Mucosa of descending colon (tissue), 3 donors: ENCODE results near the gene GATC. TPM values are rescaled to one million over a fixed set of nuclear protein-coding genes. Genes with fewer than 3 reads are reported as not detected.

Source experiments
- ATAC-seq: fragments of 200-7000 bp; cut with Tn5 transposase; one replicate; pipeline ENCODE4 v1.9.1; 2020; ENCODE audit warnings: mild to moderate bottlenecking, moderate library complexity
- DNase-seq, 3 donors: peaks; one replicate each; pipeline ENCODE4 v3.0.0-alpha.2; 2020
- H3K36me3 ChIP-seq: fragments of 200-600 bp; one replicate; pipeline ENCODE4 v1.8.0; 2021; ENCODE audit warnings: low read depth, mild to moderate bottlenecking
- H3K4me1 ChIP-seq: fragments of 200-600 bp; one replicate; pipeline ENCODE4 v1.8.0; 2021; ENCODE audit warnings: low read depth, mild to moderate bottlenecking
- H3K4me3 ChIP-seq: fragments of 200-600 bp; one replicate; pipeline ENCODE4 v1.8.0; 2021; ENCODE audit warnings: mild to moderate bottlenecking
- H3K9me3 ChIP-seq: fragments of 200-600 bp; one replicate; pipeline ENCODE4 v1.8.0; 2021; ENCODE audit warnings: mild to moderate bottlenecking
- CTCF ChIP-seq: fragments of 200-600 bp; IDR thresholded peaks from one replicate; pipeline ENCODE4 v1.8.0; 2022; ENCODE audit warnings: antibody characterized with exemption, mild to moderate bottlenecking
- intact Hi-C, 2 donors: fragments of 100-400 bp; cut with DNase I in 1 of 2; cut with micrococcal nuclease in 1 of 2; formaldehyde crosslinking; loops; one replicate each; pipeline versions ENCODE4 v1.11.0 to v1.11.1; 2022; cut with DNase I, micrococcal nuclease
- total RNA-seq, 3 donors: library from RNA; stranded (reverse); fragmentation: NEBNext Ultra II Directional in 2 of 3; extraction: Animal tissue kit (Norgen Biotek cat#: 25700) in 2 of 3; gene quantifications; one replicate each; pipeline versions ENCODE4 v1.2.1 to v1.2.4, GENCODE V29; 2021 to 2023
- donor health status: DM: no; HTN: no; CAD: no; lungs with moderate emphysema.
- donor health status: DM: no; HTN: no; CAD: no.
- donor health status: DM: no; HTN: yes; CAD: no.

GATC gene
- total RNA-seq, 3 donors from 2014 or later = 20.6 to 29.5 (median 26.8) TPM

- ATAC-seq = no peak
- no peak for DNase-seq
- no peaks in the 10 kb centered on the region for H3K36me3 ChIP-seq
- intact Hi-C loops = no loop called here
- no peak overlapping the region for H3K4me3 ChIP-seq
- H3K4me1 ChIP-seq = peaks cover 5% of the 10 kb centered on the region
- H3K9me3 ChIP-seq = no peaks in the 10 kb centered on the region
- no peak for TF ChIP-seq CTCF
Measured at GRCh38 chr12:120404271-120404670, 42.0 kb upstream of the GATC start.

GRCh38 chr12:120406069-120406468 lies 40.2 kb upstream of the GATC start:
- no peak overlapping the region for H3K4me3 ChIP-seq
- no peak for DNase-seq
- TF ChIP-seq CTCF = no peak
- no peaks in the 10 kb centered on the region for H3K9me3 ChIP-seq
- no peaks in the 10 kb centered on the region for H3K36me3 ChIP-seq
- ATAC-seq = peak; percentile 83
- H3K4me1 ChIP-seq = peaks cover 5% of the 10 kb centered on the region
- intact Hi-C loops = no loop called here

GRCh38 chr12:120406553-120406952 lies 39.7 kb upstream of the GATC start:
- intact Hi-C loops = no loop called here
- Histone ChIP-seq H3K4me3 (no peak overlapping the region), H3K36me3 (no peaks in the 10 kb centered on the region), H3K9me3 (no peaks in the 10 kb centered on the region), H3K4me1 (peaks cover 5% of the 10 kb centered on the region)
- ATAC-seq (no peak), DNase-seq (no peak)
- TF ChIP-seq CTCF = no peak

GRCh38 chr12:120408771-120409170 lies 37.5 kb upstream of the GATC start:
- ATAC-seq (no peak), DNase-seq (no peak)
- intact Hi-C loops = no loop called here
- no peaks in the 10 kb centered on the region for H3K9me3 ChIP-seq
- peaks cover 5% of the 10 kb centered on the region for H3K4me1 ChIP-seq
- no peak for TF ChIP-seq CTCF
- no peaks in the 10 kb centered on the region for H3K36me3 ChIP-seq
- no peak overlapping the region for H3K4me3 ChIP-seq

GRCh38 chr12:120412421-120412820 lies 33.8 kb upstream of the GATC start:
- intact Hi-C loops = no loop called here
- Histone ChIP-seq H3K36me3 (no peaks in the 10 kb centered on the region), H3K9me3 (no peaks in the 10 kb centered on the region), H3K4me1 (no peaks in the 10 kb centered on the region), H3K4me3 (no peak overlapping the region)
- no peak for TF ChIP-seq CTCF
- DNase-seq = no peak
- ATAC-seq = no peak
